Esophagus squamous epithelium (tissue), 4 donors: ENCODE measurements around the gene NKD2.
A peak's percentile ranks its signal among the peaks of the same experiment; 100 is the strongest.

ENCODE experiments used
- POLR2A ChIP-seq, 4 donors: fragments of 450-650 bp; IDR thresholded peaks; one replicate each; pipeline ENCODE4 v1.6.1; 2017; ENCODE audit warnings: antibody characterized with exemption in 4 of 4, mild to moderate bottlenecking in 4 of 4, moderate library complexity in 3 of 4
- TF ChIP-seq, protein P1 (sequence below), 6 experiments: fragments of 450-650 bp in 4 of 6; fragments of 200-600 bp in 2 of 6; sonication (generic) in 2 of 6; IDR thresholded peaks; one replicate each; pipeline ENCODE4 v1.5.1; 2016 to 2019; ENCODE audit warnings: antibody characterized with exemption in 6 of 6, mild to moderate bottlenecking in 4 of 6, moderate library complexity in 4 of 6

DNA sequence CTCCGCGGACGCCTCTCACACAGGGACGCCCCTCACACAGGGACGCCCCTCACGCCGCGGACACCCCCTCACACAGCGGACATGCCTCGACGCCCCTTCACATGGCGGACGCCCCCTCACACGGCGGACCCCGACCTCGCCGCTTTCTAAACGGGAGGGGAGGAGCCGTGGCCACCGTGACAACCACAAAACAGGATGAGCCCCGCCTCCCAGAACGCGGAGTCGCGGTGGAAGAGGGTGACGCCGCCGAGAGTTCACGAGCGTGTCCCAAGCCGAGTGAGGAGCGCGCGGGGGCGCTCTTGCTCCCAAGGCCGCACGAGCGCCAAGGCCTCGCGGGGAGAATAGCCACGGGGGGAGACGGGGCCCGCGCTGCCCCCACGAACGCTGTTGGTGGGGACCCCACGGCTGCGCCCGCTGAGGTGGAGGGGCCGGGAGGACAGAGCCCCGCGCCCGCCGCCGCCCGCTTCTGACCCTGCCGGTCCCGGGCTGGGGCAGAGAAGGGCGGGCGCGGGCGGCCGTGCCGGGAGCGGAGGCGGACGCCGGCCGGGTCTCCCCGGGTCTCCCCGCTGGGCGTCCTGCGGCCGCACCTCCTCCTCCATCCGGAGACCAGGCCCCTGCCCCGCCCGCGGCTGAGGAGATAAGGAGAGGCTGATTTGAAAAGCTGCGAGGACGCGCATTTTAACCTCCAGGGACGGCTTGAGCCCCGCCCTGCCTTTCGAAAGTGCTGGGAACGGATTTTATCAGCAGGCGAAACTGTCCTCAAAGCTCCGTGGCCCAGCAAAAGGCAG lies 3.9 kb upstream of the NKD2 start:
- TF ChIP-seq, protein P1, sequence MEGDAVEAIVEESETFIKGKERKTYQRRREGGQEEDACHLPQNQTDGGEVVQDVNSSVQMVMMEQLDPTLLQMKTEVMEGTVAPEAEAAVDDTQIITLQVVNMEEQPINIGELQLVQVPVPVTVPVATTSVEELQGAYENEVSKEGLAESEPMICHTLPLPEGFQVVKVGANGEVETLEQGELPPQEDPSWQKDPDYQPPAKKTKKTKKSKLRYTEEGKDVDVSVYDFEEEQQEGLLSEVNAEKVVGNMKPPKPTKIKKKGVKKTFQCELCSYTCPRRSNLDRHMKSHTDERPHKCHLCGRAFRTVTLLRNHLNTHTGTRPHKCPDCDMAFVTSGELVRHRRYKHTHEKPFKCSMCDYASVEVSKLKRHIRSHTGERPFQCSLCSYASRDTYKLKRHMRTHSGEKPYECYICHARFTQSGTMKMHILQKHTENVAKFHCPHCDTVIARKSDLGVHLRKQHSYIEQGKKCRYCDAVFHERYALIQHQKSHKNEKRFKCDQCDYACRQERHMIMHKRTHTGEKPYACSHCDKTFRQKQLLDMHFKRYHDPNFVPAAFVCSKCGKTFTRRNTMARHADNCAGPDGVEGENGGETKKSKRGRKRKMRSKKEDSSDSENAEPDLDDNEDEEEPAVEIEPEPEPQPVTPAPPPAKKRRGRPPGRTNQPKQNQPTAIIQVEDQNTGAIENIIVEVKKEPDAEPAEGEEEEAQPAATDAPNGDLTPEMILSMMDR (IDR thresholded peaks at IDR 0.05): peak in 2 of 6 experiments; percentile 24 to 31
- TF ChIP-seq POLR2A (IDR thresholded peaks at IDR 0.05): no peak
